SK-N-SH treated with all-trans-retinoic acid at 6 μM for 48 hours (cell line): ENCODE results near the gene DONSON.

ENCODE experiments used
- ATAC-seq: fragments of 200-7000 bp; cut with Tn5 transposase; 3 replicates; pipeline ENCODE4 v1.9.1; 2020; ENCODE audit warnings: mild to moderate bottlenecking, moderate library complexity
- BACH2 ChIP-seq: fragments of 250-450 bp; sonication (Bioruptor Pico); IDR thresholded peaks from 2 replicates; pipeline ENCODE4 v1.9.0; 2021; ENCODE audit warnings: mild to moderate bottlenecking, borderline replicate concordance
- CREB5 ChIP-seq: fragments of 250-450 bp; sonication (Bioruptor Pico); IDR thresholded peaks from 2 replicates; pipeline ENCODE4 v1.5.1; 2020; ENCODE audit warnings: low read depth, mild to moderate bottlenecking, moderate library complexity
- CSDC2 ChIP-seq: fragments of 250-450 bp; sonication (Bioruptor Pico); IDR thresholded peaks from 2 replicates; pipeline ENCODE4 v1.5.0; 2020; ENCODE audit warnings: mild to moderate bottlenecking, moderate library complexity
- CSRNP3 ChIP-seq: fragments of 250-450 bp; sonication (Bioruptor Pico); IDR thresholded peaks from 2 replicates; pipeline ENCODE4 v1.5.1; 2021; ENCODE audit warnings: mild to moderate bottlenecking, moderate library complexity
- ESRRG ChIP-seq: fragments of 250-450 bp; sonication (Bioruptor Pico); IDR thresholded peaks from 2 replicates; pipeline ENCODE4 v1.6.1; 2021; ENCODE audit warnings: mild to moderate bottlenecking
- GLIS3 ChIP-seq: fragments of 250-450 bp; sonication (Bioruptor Pico); IDR thresholded peaks from 2 replicates; pipeline ENCODE4 v1.5.0; 2020; ENCODE audit warnings: mild to moderate bottlenecking, moderate library complexity
- OSR1 ChIP-seq: fragments of 250-450 bp; sonication (Bioruptor Pico); IDR thresholded peaks from 2 replicates; pipeline ENCODE4 v1.8.0; 2022; ENCODE audit warnings: moderate library complexity, mild to moderate bottlenecking, inconsistent platforms
- PATZ1 ChIP-seq: fragments of 250-450 bp; sonication (Bioruptor Pico); IDR thresholded peaks from 2 replicates; pipeline ENCODE4 v1.8.0; 2020; ENCODE audit warnings: mild to moderate bottlenecking, moderate library complexity, borderline replicate concordance
- PPARA ChIP-seq: fragments of 250-450 bp; sonication (Bioruptor Pico); IDR thresholded peaks from 2 replicates; pipeline ENCODE4 v1.5.0; 2020; ENCODE audit warnings: mild to moderate bottlenecking, borderline replicate concordance
- RARB ChIP-seq: fragments of 250-450 bp; sonication (Bioruptor Pico); IDR thresholded peaks from 2 replicates; pipeline ENCODE4 v1.8.0; 2021; ENCODE audit warnings: mild to moderate bottlenecking, moderate library complexity
- SNAI2 ChIP-seq: fragments of 250-450 bp; sonication (Bioruptor Pico); IDR thresholded peaks from 2 replicates; pipeline ENCODE4 v1.5.0; 2020; ENCODE audit warnings: mild to moderate bottlenecking, moderate library complexity
- TSHZ2 ChIP-seq: fragments of 250-450 bp; sonication (Bioruptor Pico); IDR thresholded peaks from 2 replicates; pipeline ENCODE4 v1.5.0; 2020; ENCODE audit warnings: mild to moderate bottlenecking, moderate library complexity
- ZC3H10 ChIP-seq: fragments of 250-450 bp; sonication (Bioruptor Pico); IDR thresholded peaks from 2 replicates; pipeline ENCODE4 v1.5.1; 2021; ENCODE audit warnings: mild to moderate bottlenecking, moderate library complexity
- ZNF565 ChIP-seq: fragments of 450-650 bp; formaldehyde crosslinking; conservative IDR thresholded peaks from 2 replicates; pipeline ENCODE4 v1.5.0; 2020; ENCODE audit warnings: low read depth, mild to moderate bottlenecking, moderate library complexity
- ZNF70 ChIP-seq: fragments of 450-650 bp; formaldehyde crosslinking; IDR thresholded peaks from 2 replicates; pipeline ENCODE4 v1.5.0; 2020; ENCODE audit warnings: mild to moderate bottlenecking, moderate library complexity
- ZNF8 ChIP-seq: fragments of 450-650 bp; formaldehyde crosslinking; IDR thresholded peaks from 2 replicates; pipeline ENCODE4 v1.5.0; 2020; ENCODE audit warnings: mild to moderate bottlenecking, moderate library complexity
- TF ChIP-seq, protein P1 (sequence below): fragments of 250-450 bp; sonication (Bioruptor Pico); IDR thresholded peaks from 2 replicates; pipeline ENCODE4 v1.8.0; 2021; ENCODE audit warnings: low read depth, mild to moderate bottlenecking, moderate library complexity, borderline replicate concordance

The DONSON gene

DNA sequence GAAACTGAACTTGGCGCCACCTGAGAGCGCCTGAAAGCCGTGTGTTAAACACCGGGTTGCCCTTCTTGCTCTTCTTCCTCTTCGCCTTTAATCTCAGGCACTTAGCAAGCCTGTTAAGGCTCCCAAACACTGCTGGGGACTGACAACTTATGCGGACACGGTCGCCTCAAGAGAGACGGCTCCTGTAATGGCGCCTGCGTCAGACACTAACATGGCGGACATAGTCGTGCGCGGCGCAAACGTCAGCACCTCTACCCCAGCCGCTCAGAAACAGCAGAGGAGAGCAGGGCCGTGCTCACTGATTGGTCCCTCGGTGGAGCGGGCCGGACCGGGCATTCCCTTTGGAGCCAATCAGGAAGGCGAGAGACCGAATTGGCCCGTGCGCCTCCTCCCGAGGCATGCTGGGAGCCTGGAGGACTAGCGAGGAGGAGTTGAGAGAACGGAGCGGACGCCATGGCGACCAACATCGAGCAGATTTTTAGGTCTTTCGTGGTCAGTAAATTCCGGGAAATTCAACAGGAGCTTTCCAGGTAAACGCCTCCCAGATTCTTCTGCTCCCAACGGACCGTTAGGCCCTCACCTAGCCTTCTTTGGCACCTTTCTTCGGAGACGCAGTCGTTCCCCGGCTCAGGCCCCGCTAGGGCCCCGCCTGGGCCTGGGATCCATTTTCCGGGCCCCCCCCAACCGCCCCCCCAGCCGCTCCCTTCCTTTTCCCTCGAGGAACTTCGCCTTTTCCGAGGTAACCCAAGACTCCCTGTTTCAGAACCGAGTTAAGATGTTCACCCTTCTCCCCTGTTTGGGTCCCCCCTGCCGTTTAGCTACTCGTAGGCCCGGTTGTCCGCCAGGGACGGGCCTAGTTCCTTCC is 45.6 kb downstream of the DONSON start, which contains the start of gene SON:
TSS of gene SON (plus strand) at position 399 of the 865 bp plus-strand sequence. CDS start at position 454, 55 bp downstream.
- TF ChIP-seq ZNF8 (CRISPR knock-in tag) (no peak), PPARA (CRISPR knock-in tag) (0 out of 2 replicates have a peak, but pooled peaks have one; percentile 9), ZNF70 (CRISPR knock-in tag) (no peak), CSDC2 (CRISPR knock-in tag) (no peak), SNAI2 (CRISPR knock-in tag) (no peak), TSHZ2 (CRISPR knock-in tag) (no peak), OSR1 (CRISPR knock-in tag) (no peak), PATZ1 (CRISPR knock-in tag) (peak; percentile 88; the same call in 1 of the 2 replicates), CSRNP3 (CRISPR knock-in tag) (no peak), ZC3H10 (CRISPR knock-in tag) (0 out of 2 replicates have a peak, but pooled peaks have one; percentile 35), RARB (no peak), GLIS3 (CRISPR knock-in tag) (no peak), ESRRG (CRISPR knock-in tag) (no peak)

GRCh38 chr21:33541756-33542639 is 46.5 kb downstream of the DONSON start, which contains the start of gene GART:
Gene GART, minus strand, starts transcription at chr21:33542117. Its CDS starts 2,802 bp downstream, at chr21:33539315.
- peak; percentile 86 for ATAC-seq
- TF ChIP-seq CREB5 (CRISPR knock-in tag) (no peak), RARB (no peak), TSHZ2 (CRISPR knock-in tag) (0 out of 2 replicates have a peak, but pooled peaks have one; percentile 33), GLIS3 (CRISPR knock-in tag) (no peak), ZNF565 (CRISPR knock-in tag) (no peak), SNAI2 (CRISPR knock-in tag) (no peak), BACH2 (CRISPR knock-in tag) (no peak)
- TF ChIP-seq, protein P1, sequence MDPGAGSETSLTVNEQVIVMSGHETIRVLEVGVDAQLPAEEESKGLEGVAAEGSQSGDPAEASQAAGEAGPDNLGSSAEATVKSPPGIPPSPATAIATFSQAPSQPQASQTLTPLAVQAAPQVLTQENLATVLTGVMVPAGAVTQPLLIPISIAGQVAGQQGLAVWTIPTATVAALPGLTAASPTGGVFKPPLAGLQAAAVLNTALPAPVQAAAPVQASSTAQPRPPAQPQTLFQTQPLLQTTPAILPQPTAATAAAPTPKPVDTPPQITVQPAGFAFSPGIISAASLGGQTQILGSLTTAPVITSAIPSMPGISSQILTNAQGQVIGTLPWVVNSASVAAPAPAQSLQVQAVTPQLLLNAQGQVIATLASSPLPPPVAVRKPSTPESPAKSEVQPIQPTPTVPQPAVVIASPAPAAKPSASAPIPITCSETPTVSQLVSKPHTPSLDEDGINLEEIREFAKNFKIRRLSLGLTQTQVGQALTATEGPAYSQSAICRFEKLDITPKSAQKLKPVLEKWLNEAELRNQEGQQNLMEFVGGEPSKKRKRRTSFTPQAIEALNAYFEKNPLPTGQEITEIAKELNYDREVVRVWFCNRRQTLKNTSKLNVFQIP (CRISPR knock-in tag): no peak

More for the DNA sequence above, 45.6 kb downstream of the DONSON start, which contains the start of gene SON:
- ATAC-seq: peak; percentile 97
